CD14-positive monocyte (primary cell): ENCODE results near the gene OPRM1. TPM values are rescaled to one million over a fixed set of nuclear protein-coding genes. Genes with fewer than 3 reads are reported as not detected.
"Not testable (repeated sequence)": the region's sequence is repeated elsewhere in the genome, so short reads cannot be mapped to it uniquely, and the experiment has no call there.

Source experiments
- DNase-seq, 3 donors: peaks; one replicate each; pipeline ENCODE4 v3.0.0-alpha.2; 2011 to 2022
- H2AFZ ChIP-seq: 2 replicates; pipeline ENCODE4 v1.6.0; 2012; ENCODE audit warnings: mild to moderate bottlenecking, low read depth, low read length, inconsistent platforms; ENCODE audit not compliant: insufficient read depth, poor library complexity, severe bottlenecking
- H3K27ac ChIP-seq, 2 donors: 1 replicate in 1 of 2; 2 replicates in 1 of 2; pipeline ENCODE4 v1.5.1; 2012 to 2013; ENCODE audit warnings: low read length in 2 of 2, control low read depth in 1 of 2, inconsistent platforms in 1 of 2, low read depth in 1 of 2, mild to moderate bottlenecking in 1 of 2
- H3K27me3 ChIP-seq, 2 donors: one replicate each; pipeline versions ENCODE4 v1.6.0 to v1.6.1; 2011 to 2013; ENCODE audit warnings: low read length in 2 of 2; ENCODE audit not compliant: control insufficient read depth in 2 of 2, insufficient read depth in 2 of 2
- H3K36me3 ChIP-seq, 2 donors: replicated peaks in 1 of 2; 1 replicate in 1 of 2; 2 replicates in 1 of 2; pipeline versions ENCODE4 v1.5.1 to v1.6.1; 2012 to 2013; ENCODE audit warnings: low read length in 2 of 2, control low read depth in 1 of 2, inconsistent platforms in 1 of 2, mild to moderate bottlenecking in 1 of 2; ENCODE audit not compliant: insufficient read depth in 2 of 2, control insufficient read depth in 1 of 2
- H3K4me1 ChIP-seq, 2 donors: 1 replicate in 1 of 2; 2 replicates in 1 of 2; pipeline versions ENCODE4 v1.5.1 to v1.6.1; 2012 to 2013; ENCODE audit warnings: low read length in 2 of 2, control low read depth in 1 of 2, inconsistent platforms in 1 of 2, mild to moderate bottlenecking in 1 of 2, moderate library complexity in 1 of 2; ENCODE audit not compliant: insufficient read depth in 2 of 2, control insufficient read depth in 1 of 2
- H3K4me2 ChIP-seq: replicated peaks from 2 replicates; pipeline ENCODE3; 2012; ENCODE audit warnings: low read length, moderate library complexity, mild to moderate bottlenecking; ENCODE audit not compliant: poor library complexity, severe bottlenecking; ENCODE audit errors: extremely low read depth
- H3K4me3 ChIP-seq, 3 experiments: fragments of 200-600 bp in 1 of 3; sonication (generic) in 1 of 3; replicated peaks in 1 of 3; 1 replicate in 2 of 3; 2 replicates in 1 of 3; pipeline ENCODE4 v1.5.1; 2011 to 2013; ENCODE audit warnings: low read length in 3 of 3, mild to moderate bottlenecking in 3 of 3, control low read depth in 2 of 3, low read depth in 2 of 3, inconsistent platforms in 1 of 3, moderate library complexity in 1 of 3
- H3K79me2 ChIP-seq: 2 replicates; pipeline ENCODE4 v1.6.0; 2012; ENCODE audit warnings: mild to moderate bottlenecking, control low read depth, inconsistent platforms, low read length, moderate library complexity; ENCODE audit not compliant: insufficient read depth
- H3K9ac ChIP-seq: 2 replicates; pipeline ENCODE4 v1.6.0; 2017; ENCODE audit warnings: low read length, mild to moderate bottlenecking; ENCODE audit not compliant: insufficient read depth, poor library complexity, severe bottlenecking
- H3K9me3 ChIP-seq, 2 donors: replicated peaks in 1 of 2; 1 replicate in 1 of 2; 2 replicates in 1 of 2; pipeline versions ENCODE4 v1.5.1 to v1.6.1; 2012 to 2013; ENCODE audit warnings: low read length in 2 of 2, control low read depth in 1 of 2; ENCODE audit not compliant: control insufficient read depth in 1 of 2, insufficient read depth in 1 of 2
- H4K20me1 ChIP-seq: 2 replicates; pipeline ENCODE4 v1.6.0; 2012; ENCODE audit warnings: mild to moderate bottlenecking, low read length, control low read depth, moderate library complexity; ENCODE audit not compliant: insufficient read depth
- H3K27ac Mint-ChIP-seq, 7 donors: one replicate each; pipeline ENCODE4 v1.8.0; 2020; ENCODE audit warnings: mild to moderate bottlenecking in 7 of 7, mixed read lengths in 7 of 7, moderate library complexity in 6 of 7, inconsistent platforms in 2 of 7
- H3K27me3 Mint-ChIP-seq, 3 donors: one replicate each; pipeline ENCODE4 v1.8.0; 2021 to 2022; ENCODE audit warnings: low read depth in 3 of 3, mild to moderate bottlenecking in 3 of 3, mixed read lengths in 3 of 3, moderate library complexity in 3 of 3, inconsistent platforms in 1 of 3
- H3K36me3 Mint-ChIP-seq, 2 donors: one replicate each; pipeline ENCODE4 v1.8.0; 2020; ENCODE audit warnings: mixed read lengths in 2 of 2, inconsistent platforms in 1 of 2, mild to moderate bottlenecking in 1 of 2
- H3K4me1 Mint-ChIP-seq: one replicate; pipeline ENCODE4 v1.8.0; 2020; ENCODE audit warnings: mild to moderate bottlenecking, mixed read lengths
- H3K4me3 Mint-ChIP-seq, 2 donors: one replicate each; pipeline ENCODE4 v1.8.0; 2020; ENCODE audit warnings: mild to moderate bottlenecking in 2 of 2, mixed read lengths in 2 of 2, moderate library complexity in 1 of 2
- H3K9me3 Mint-ChIP-seq, 7 donors: one replicate each; pipeline ENCODE4 v1.8.0; 2020 to 2022; ENCODE audit warnings: mixed read lengths in 7 of 7, mild to moderate bottlenecking in 6 of 7, moderate library complexity in 6 of 7, inconsistent platforms in 2 of 7
- WGBS: methylation state at CpG from one replicate; pipeline ENCODE4 v1.1.5; 2013; ENCODE audit warnings: missing lambda C conversion rate; ENCODE audit not compliant: insufficient coverage; 5-methylcytosine and 5-hydroxymethylcytosine counted together
- intact Hi-C, 2 donors: fragments of 100-400 bp; cut with micrococcal nuclease; formaldehyde crosslinking; loops; one replicate each; pipeline versions ENCODE4 v1.15.0 to v1.15.1; 2023
- polyA plus RNA-seq, 3 donors: library from polyadenylated mRNA; depleted of rRNA in 1 of 3; unstranded in 2 of 3; stranded (reverse) in 1 of 3; fragments of 300-500 nt in 2 of 3; fragments of >200 nt in 1 of 3; fragmentation: Illumina TruSeq in 2 of 3; gene quantifications; 1 replicate in 2 of 3; 2 replicates in 1 of 3; pipeline ENCODE4 v1.2.3, GENCODE V29; 2012 to 2021
- TF ChIP-seq, protein P1 (sequence below): fragments of 200-600 bp; IDR thresholded peaks from one replicate; pipeline ENCODE4 v1.8.0; 2022; ENCODE audit warnings: antibody characterized with exemption, mild to moderate bottlenecking

The OPRM1 gene
- polyA plus RNA-seq, 3 donors = not detected

DNA sequence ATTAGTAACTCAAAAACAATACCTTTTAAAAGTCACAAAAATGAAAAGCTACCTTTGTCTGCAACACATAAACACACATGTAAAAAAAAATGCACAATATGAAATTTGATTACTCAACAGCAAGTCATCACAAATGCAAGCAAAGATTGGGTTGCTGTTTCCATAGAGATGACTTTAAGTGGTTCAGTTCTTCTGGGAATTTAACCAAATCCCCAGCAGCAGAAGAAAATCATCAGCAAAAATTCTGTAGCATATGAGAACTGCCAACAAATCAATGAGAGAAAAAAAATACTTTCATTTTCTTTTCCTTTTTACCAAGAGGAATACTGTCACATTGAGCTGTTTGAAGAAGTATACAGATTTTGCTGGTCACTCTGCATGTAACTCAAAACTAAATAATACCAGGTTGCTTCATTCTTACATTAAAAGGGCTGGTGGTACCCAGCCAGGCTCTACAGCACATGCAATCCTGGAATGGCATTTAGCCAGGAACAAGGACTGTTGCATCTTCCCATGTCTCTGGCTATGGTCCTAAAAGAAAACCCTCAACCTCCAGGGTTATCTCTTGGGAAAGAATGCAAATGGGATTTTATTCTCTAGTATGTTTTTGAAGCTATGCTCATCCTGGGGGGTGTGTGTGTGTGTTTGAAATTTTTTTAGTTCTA, 158.3 kb downstream of the OPRM1 start:
- Mint-ChIP-seq H3K27me3 (no peaks in the 10 kb centered on the region), H3K4me1 (peaks cover 11% of the 10 kb centered on the region), H3K9me3 (peaks cover 0 to 6% (median 2%) of the 10 kb centered on the region in 7 donors), H3K4me3 (no peak overlapping the region), H3K36me3 (peaks cover 78 to 88% of the 10 kb centered on the region in 2 donors), H3K27ac (peak overlapping the region in 1 of 7 donors; percentile 69)
- H4K20me1 ChIP-seq = peaks cover 45% of the 10 kb centered on the region
- TF ChIP-seq, protein P1, sequence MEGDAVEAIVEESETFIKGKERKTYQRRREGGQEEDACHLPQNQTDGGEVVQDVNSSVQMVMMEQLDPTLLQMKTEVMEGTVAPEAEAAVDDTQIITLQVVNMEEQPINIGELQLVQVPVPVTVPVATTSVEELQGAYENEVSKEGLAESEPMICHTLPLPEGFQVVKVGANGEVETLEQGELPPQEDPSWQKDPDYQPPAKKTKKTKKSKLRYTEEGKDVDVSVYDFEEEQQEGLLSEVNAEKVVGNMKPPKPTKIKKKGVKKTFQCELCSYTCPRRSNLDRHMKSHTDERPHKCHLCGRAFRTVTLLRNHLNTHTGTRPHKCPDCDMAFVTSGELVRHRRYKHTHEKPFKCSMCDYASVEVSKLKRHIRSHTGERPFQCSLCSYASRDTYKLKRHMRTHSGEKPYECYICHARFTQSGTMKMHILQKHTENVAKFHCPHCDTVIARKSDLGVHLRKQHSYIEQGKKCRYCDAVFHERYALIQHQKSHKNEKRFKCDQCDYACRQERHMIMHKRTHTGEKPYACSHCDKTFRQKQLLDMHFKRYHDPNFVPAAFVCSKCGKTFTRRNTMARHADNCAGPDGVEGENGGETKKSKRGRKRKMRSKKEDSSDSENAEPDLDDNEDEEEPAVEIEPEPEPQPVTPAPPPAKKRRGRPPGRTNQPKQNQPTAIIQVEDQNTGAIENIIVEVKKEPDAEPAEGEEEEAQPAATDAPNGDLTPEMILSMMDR = no peak
- H3K4me1 ChIP-seq = peaks cover 2 to 5% of the 10 kb centered on the region in 2 donors
- H3K4me2 ChIP-seq = no peak overlapping the region
- H3K27ac ChIP-seq = peak overlapping the region in 1 of 2 donors; percentile 34
- no peaks in the 10 kb centered on the region for H3K27me3 ChIP-seq
- intact Hi-C loops = no loop called here
- H2AFZ ChIP-seq = no peak overlapping the region
- DNase-seq = no peak
- H3K36me3 ChIP-seq = peaks cover 50 to 86% of the 10 kb centered on the region in 2 donors
- H3K9me3 ChIP-seq = no peaks in the 10 kb centered on the region
- no peak overlapping the region for H3K4me3 ChIP-seq
- peaks cover 24% of the 10 kb centered on the region for H3K79me2 ChIP-seq
- H3K9ac ChIP-seq = no peak overlapping the region

DNA sequence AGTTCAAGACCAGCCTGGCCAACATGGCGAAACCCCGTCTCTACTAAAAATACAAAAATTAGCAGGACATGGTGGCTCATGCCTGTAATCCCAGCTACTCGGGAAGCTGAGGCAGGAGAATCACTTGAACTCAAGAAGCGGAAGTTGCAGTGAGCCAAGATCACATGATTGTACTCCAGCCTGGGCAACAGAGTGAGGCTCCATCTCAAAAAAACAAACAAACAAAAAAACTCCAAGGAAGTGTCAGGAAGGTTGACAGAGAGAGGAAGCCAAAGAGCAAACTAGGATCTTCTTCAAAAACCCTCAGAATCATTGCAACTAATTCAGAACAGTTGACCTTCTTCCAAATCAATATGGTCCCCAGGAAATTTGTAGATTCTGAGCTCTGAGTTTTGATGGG, 162.6 kb downstream of the OPRM1 start:
- Mint-ChIP-seq H3K36me3 (peaks cover 85 to 89% of the 10 kb centered on the region in 2 donors), H3K27ac (peak overlapping the region in 1 of 7 donors; percentile 68), H3K4me1 (peaks cover 28% of the 10 kb centered on the region)
- 100% methylated on average over 1 of the region's 4 CpGs for WGBS
- H3K4me3 ChIP-seq, H3K27me3 ChIP-seq, DNase-seq, H3K9ac ChIP-seq, H2AFZ ChIP-seq, H3K9me3 Mint-ChIP-seq, intact Hi-C loops, H3K27me3 Mint-ChIP-seq, H3K4me2 ChIP-seq, H3K4me3 Mint-ChIP-seq, H3K79me2 ChIP-seq, H3K9me3 ChIP-seq: not testable (repeated sequence)
- Histone ChIP-seq H3K4me1 (peaks cover 6 to 12% of the 10 kb centered on the region in 2 donors), H3K27ac (peak overlapping the region in 1 of 2 donors; percentile 67), H4K20me1 (peaks cover 41% of the 10 kb centered on the region), H3K36me3 (peaks cover 71 to 96% of the 10 kb centered on the region in 2 donors)
